Activated naive CD4-positive, alpha-beta T cell treated with anti-CD3 and anti-CD28 coated beads, Interleukin-2, amount 50 U/mL, for 72 hours (primary cell): Measurements from ENCODE around the gene SGMS1. TPM values are rescaled to one million over a fixed set of nuclear protein-coding genes. Genes with fewer than 3 reads are reported as not detected.

Experiments used
- ATAC-seq, 2 donors: fragments of 150-1000 bp; cut with Tn5 transposase; 2 replicates each; pipeline ENCODE4 v1.10.0; 2021; ENCODE audit warnings: mild to moderate bottlenecking in 2 of 2, moderate library complexity in 2 of 2
- DNase-seq, 2 donors: peaks; one replicate each; pipeline ENCODE4 v3.0.0; 2021 to 2022; ENCODE audit warnings: low spot score in 2 of 2
- H3K27ac Mint-ChIP-seq, 2 donors: one replicate each; pipeline ENCODE4 v1.8.0; 2022; ENCODE audit warnings: mild to moderate bottlenecking in 2 of 2, mixed read lengths in 2 of 2
- H3K36me3 Mint-ChIP-seq, 2 donors: one replicate each; pipeline ENCODE4 v1.8.0; 2022; ENCODE audit warnings: mixed read lengths in 2 of 2
- H3K9me3 Mint-ChIP-seq, 2 donors: one replicate each; pipeline ENCODE4 v1.8.0; 2022; ENCODE audit warnings: mixed read lengths in 2 of 2
- total RNA-seq, 2 donors: library from RNA; stranded (reverse); gene quantifications; one replicate each; pipeline ENCODE4 v1.2.3, GENCODE V29; 2022

Gene SGMS1
- total RNA-seq, 2 donors from 2014 or later: 8.1 to 11.2 TPM

- DNase-seq: no peak
- no peaks in the 10 kb centered on the region for H3K9me3 Mint-ChIP-seq
- peaks cover 0 to 5% of the 10 kb centered on the region in 2 donors for H3K36me3 Mint-ChIP-seq
- ATAC-seq: no peak
- H3K27ac Mint-ChIP-seq: no peak overlapping the region
These were observed 21.8 kb downstream of the SGMS1 start for GRCh38 chr10:50601974-50602373.

- ATAC-seq: no peak
These were observed 22.8 kb downstream of the SGMS1 start for GRCh38 chr10:50600831-50601477.

GRCh38 chr10:50600286-50600685 lies 23.5 kb downstream of the SGMS1 start:
- Mint-ChIP-seq H3K9me3 (no peaks in the 10 kb centered on the region), H3K36me3 (peaks cover 0 to 5% of the 10 kb centered on the region in 2 donors), H3K27ac (no peak overlapping the region)
- DNase-seq: no peak
- ATAC-seq: no peak

More at GRCh38 chr10:50600831-50601477, 22.8 kb downstream of the SGMS1 start:
- Mint-ChIP-seq H3K9me3 (no peaks in the 10 kb centered on the region), H3K27ac (no peak overlapping the region), H3K36me3 (peaks cover 0 to 5% of the 10 kb centered on the region in 2 donors)
- no peak for DNase-seq

- peaks cover 0 to 5% of the 10 kb centered on the region in 2 donors for H3K36me3 Mint-ChIP-seq
- no peaks in the 10 kb centered on the region for H3K9me3 Mint-ChIP-seq
- no peak for ATAC-seq
- no peak overlapping the region for H3K27ac Mint-ChIP-seq
- no peak for DNase-seq
These were observed 26.9 kb downstream of the SGMS1 start for GRCh38 chr10:50596897-50597296.

- H3K36me3 Mint-ChIP-seq: peaks cover 0 to 5% of the 10 kb centered on the region in 2 donors
- no peak overlapping the region for H3K27ac Mint-ChIP-seq
- DNase-seq (no peak), ATAC-seq (no peak)
- no peaks in the 10 kb centered on the region for H3K9me3 Mint-ChIP-seq
These were observed 27.3 kb downstream of the SGMS1 start for GRCh38 chr10:50596456-50596855.

GRCh38 chr10:50595785-50596184 lies 28.0 kb downstream of the SGMS1 start:
- ATAC-seq: no peak
- Mint-ChIP-seq H3K9me3 (no peaks in the 10 kb centered on the region), H3K36me3 (peaks cover 0 to 5% of the 10 kb centered on the region in 2 donors), H3K27ac (no peak overlapping the region)
- no peak for DNase-seq

- Mint-ChIP-seq H3K9me3 (no peaks in the 10 kb centered on the region), H3K36me3 (peaks cover 0 to 4% of the 10 kb centered on the region in 2 donors), H3K27ac (no peak overlapping the region)
- ATAC-seq: peak; percentile 31 to 76
- DNase-seq: no peak
These were observed 30.0 kb downstream of the SGMS1 start for GRCh38 chr10:50593523-50594376.

GRCh38 chr10:50592961-50593418 lies 30.8 kb downstream of the SGMS1 start:
- ATAC-seq (no peak), DNase-seq (no peak)
- Mint-ChIP-seq H3K9me3 (no peaks in the 10 kb centered on the region), H3K27ac (no peak overlapping the region), H3K36me3 (peaks cover 0 to 5% of the 10 kb centered on the region in 2 donors)

- ATAC-seq (no peak), DNase-seq (no peak)
- no peak overlapping the region for H3K27ac Mint-ChIP-seq
- peaks cover 9 to 20% of the 10 kb centered on the region in 2 donors for H3K36me3 Mint-ChIP-seq
- H3K9me3 Mint-ChIP-seq: no peaks in the 10 kb centered on the region
These were observed 32.8 kb downstream of the SGMS1 start for GRCh38 chr10:50590935-50591334.

GRCh38 chr10:50586740-50587088 lies 37.0 kb downstream of the SGMS1 start:
- Mint-ChIP-seq H3K36me3 (peaks cover 9 to 20% of the 10 kb centered on the region in 2 donors), H3K27ac (no peak overlapping the region), H3K9me3 (no peaks in the 10 kb centered on the region)
- DNase-seq (no peak), ATAC-seq (no peak)

- Mint-ChIP-seq H3K36me3 (peaks cover 9 to 20% of the 10 kb centered on the region in 2 donors), H3K27ac (no peak overlapping the region), H3K9me3 (no peaks in the 10 kb centered on the region)
- no peak for ATAC-seq
- DNase-seq: no peak
These were observed 37.6 kb downstream of the SGMS1 start for GRCh38 chr10:50585921-50586739.

GRCh38 chr10:50582766-50583762 lies 40.7 kb downstream of the SGMS1 start:
- ATAC-seq (peak in 1 of 2 donors; percentile 44), DNase-seq (no peak)
- H3K27ac Mint-ChIP-seq: no peak overlapping the region
- H3K9me3 Mint-ChIP-seq: no peaks in the 10 kb centered on the region
- H3K36me3 Mint-ChIP-seq: peaks cover 13 to 16% of the 10 kb centered on the region in 2 donors

GRCh38 chr10:50582046-50582445 lies 41.7 kb downstream of the SGMS1 start:
- Mint-ChIP-seq H3K9me3 (no peaks in the 10 kb centered on the region), H3K36me3 (peaks cover 10 to 13% of the 10 kb centered on the region in 2 donors), H3K27ac (no peak overlapping the region)
- no peak for ATAC-seq
- DNase-seq: no peak

- Mint-ChIP-seq H3K36me3 (peaks cover 0 to 4% of the 10 kb centered on the region in 2 donors), H3K9me3 (no peaks in the 10 kb centered on the region), H3K27ac (no peak overlapping the region)
- no peak for ATAC-seq
- DNase-seq: no peak
These were observed 43.4 kb downstream of the SGMS1 start for GRCh38 chr10:50580262-50580891.

- ATAC-seq (no peak), DNase-seq (no peak)
- H3K9me3 Mint-ChIP-seq: no peaks in the 10 kb centered on the region
- peaks cover 0 to 4% of the 10 kb centered on the region in 2 donors for H3K36me3 Mint-ChIP-seq
- H3K27ac Mint-ChIP-seq: no peak overlapping the region
These were observed 44.1 kb downstream of the SGMS1 start for GRCh38 chr10:50579491-50580261.
